Natural killer cell (primary cell): ENCODE measurements around the gene MSI2. TPM values are rescaled to one million over a fixed set of nuclear protein-coding genes. Genes with fewer than 3 reads are reported as not detected.

ENCODE experiments used
- ATAC-seq, 3 donors: fragments of 150-1000 bp in 2 of 3; fragments of 200-7000 bp in 1 of 3; cut with Tn5 transposase; 1 replicate in 1 of 3; 2 replicates in 2 of 3; pipeline ENCODE4 v1.10.0; 2021; ENCODE audit warnings: mild to moderate bottlenecking in 2 of 3, moderate library complexity in 2 of 3
- DNase-seq, 2 donors: peaks; one replicate each; pipeline versions ENCODE4 v3.0.0 to v3.0.0-alpha.2; 2013 to 2021; ENCODE audit warnings: mixed read lengths in 1 of 2
- H3K27ac ChIP-seq: one replicate; pipeline ENCODE4 v1.5.1; 2013; ENCODE audit warnings: mild to moderate bottlenecking, low read length
- H3K27me3 ChIP-seq: one replicate; pipeline ENCODE4 v1.6.1; 2013; ENCODE audit warnings: low read length; ENCODE audit not compliant: control insufficient read depth, insufficient read depth
- H3K36me3 ChIP-seq: one replicate; pipeline ENCODE4 v1.6.1; 2013; ENCODE audit warnings: low read length; ENCODE audit not compliant: control insufficient read depth, insufficient read depth
- H3K4me1 ChIP-seq: one replicate; pipeline ENCODE4 v1.6.1; 2013; ENCODE audit warnings: low read length; ENCODE audit not compliant: control insufficient read depth, insufficient read depth
- H3K4me3 ChIP-seq: one replicate; pipeline ENCODE4 v1.5.1; 2013; ENCODE audit warnings: low read length
- H3K9me3 ChIP-seq: one replicate; pipeline ENCODE4 v1.6.1; 2013; ENCODE audit warnings: low read length; ENCODE audit not compliant: control insufficient read depth, insufficient read depth
- H3K27ac Mint-ChIP-seq, 2 donors: one replicate each; pipeline ENCODE4 v1.8.0; 2022; ENCODE audit warnings: mild to moderate bottlenecking in 2 of 2, mixed read lengths in 2 of 2, moderate library complexity in 1 of 2
- H3K27me3 Mint-ChIP-seq, 2 donors: one replicate each; pipeline ENCODE4 v1.8.0; 2022; ENCODE audit warnings: low read depth in 2 of 2, mixed read lengths in 2 of 2
- H3K36me3 Mint-ChIP-seq: one replicate; pipeline ENCODE4 v1.8.0; 2022; ENCODE audit warnings: mixed read lengths
- H3K4me1 Mint-ChIP-seq, 2 donors: one replicate each; pipeline ENCODE4 v1.8.0; 2022; ENCODE audit warnings: mixed read lengths in 2 of 2
- H3K4me3 Mint-ChIP-seq: one replicate; pipeline ENCODE4 v1.8.0; 2022; ENCODE audit warnings: mild to moderate bottlenecking, moderate library complexity, mixed read lengths
- H3K9me3 Mint-ChIP-seq, 2 donors: one replicate each; pipeline ENCODE4 v1.8.0; 2022; ENCODE audit warnings: mixed read lengths in 2 of 2
- WGBS: methylation state at CpG from one replicate; pipeline ENCODE4 v1.1.7; 2013; ENCODE audit warnings: missing lambda C conversion rate; ENCODE audit not compliant: insufficient coverage; 5-methylcytosine and 5-hydroxymethylcytosine counted together
- intact Hi-C: fragments of 100-400 bp; cut with micrococcal nuclease; formaldehyde crosslinking; loops from one replicate; pipeline ENCODE4 v1.14.2; 2022
- total RNA-seq, 4 donors: library from RNA; stranded (reverse); fragments of 120-200 nt in 1 of 4; gene quantifications; one replicate each; pipeline versions ENCODE4 v1.2.3 to v1.2.4, GENCODE V29; 2013 to 2022
- TF ChIP-seq, protein P1 (sequence below): fragments of 200-600 bp; IDR thresholded peaks from one replicate; pipeline ENCODE4 v1.8.0; 2022; ENCODE audit warnings: antibody characterized with exemption

MSI2 gene
- total RNA-seq, 3 donors from 2014 or later (not counting 1 experiment from before 2014, with no cell fraction given) = 95.5 to 145 (median 96.8) TPM

DNA sequence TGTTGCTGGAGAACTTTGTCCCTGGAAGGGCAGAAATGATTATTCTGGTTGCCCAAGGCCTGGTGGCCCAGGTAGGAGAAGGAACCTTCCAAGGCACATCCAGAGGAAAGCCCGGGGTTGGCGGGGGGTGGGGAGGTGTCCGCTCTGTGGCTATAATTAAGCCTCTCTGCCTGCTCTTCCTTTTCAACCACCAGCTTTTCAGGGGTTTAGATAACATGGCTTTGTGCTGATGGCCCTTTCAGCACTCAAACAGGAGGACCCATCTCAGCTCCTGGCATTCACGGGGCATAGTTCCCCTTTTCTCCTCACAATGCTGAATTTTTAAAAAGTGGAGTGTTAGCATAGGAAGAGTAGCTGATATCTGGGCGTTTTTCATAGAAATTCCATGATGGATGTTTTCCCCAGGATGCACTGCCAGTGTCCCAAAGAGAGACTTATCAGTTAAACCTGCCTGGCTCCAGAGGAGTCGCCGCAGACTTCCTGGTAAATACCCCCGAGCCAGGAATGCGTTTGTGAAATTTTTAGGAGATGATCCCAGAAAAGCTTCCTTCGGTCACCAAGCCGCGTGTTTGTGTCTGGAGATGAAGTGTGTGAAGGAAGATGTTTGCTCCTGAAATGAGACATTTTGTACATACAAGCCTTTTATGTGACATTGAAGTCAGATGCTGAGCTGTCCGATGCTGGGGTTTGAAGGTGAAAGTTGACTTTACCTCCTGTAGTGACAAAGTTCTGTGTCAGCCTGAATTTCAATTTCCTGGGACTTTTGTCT, 188.5 kb downstream of the MSI2 start:
- Histone ChIP-seq H3K4me1 (peaks cover 35% of the 10 kb centered on the region), H3K27ac (no peak overlapping the region), H3K4me3 (no peak overlapping the region), H3K9me3 (no peaks in the 10 kb centered on the region), H3K36me3 (no peaks in the 10 kb centered on the region), H3K27me3 (no peaks in the 10 kb centered on the region)
- no peaks in the 10 kb centered on the region for H3K36me3 Mint-ChIP-seq
- no peaks in the 10 kb centered on the region for H3K9me3 Mint-ChIP-seq
- TF ChIP-seq, protein P1, sequence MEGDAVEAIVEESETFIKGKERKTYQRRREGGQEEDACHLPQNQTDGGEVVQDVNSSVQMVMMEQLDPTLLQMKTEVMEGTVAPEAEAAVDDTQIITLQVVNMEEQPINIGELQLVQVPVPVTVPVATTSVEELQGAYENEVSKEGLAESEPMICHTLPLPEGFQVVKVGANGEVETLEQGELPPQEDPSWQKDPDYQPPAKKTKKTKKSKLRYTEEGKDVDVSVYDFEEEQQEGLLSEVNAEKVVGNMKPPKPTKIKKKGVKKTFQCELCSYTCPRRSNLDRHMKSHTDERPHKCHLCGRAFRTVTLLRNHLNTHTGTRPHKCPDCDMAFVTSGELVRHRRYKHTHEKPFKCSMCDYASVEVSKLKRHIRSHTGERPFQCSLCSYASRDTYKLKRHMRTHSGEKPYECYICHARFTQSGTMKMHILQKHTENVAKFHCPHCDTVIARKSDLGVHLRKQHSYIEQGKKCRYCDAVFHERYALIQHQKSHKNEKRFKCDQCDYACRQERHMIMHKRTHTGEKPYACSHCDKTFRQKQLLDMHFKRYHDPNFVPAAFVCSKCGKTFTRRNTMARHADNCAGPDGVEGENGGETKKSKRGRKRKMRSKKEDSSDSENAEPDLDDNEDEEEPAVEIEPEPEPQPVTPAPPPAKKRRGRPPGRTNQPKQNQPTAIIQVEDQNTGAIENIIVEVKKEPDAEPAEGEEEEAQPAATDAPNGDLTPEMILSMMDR = no peak
- intact Hi-C loops = no loop called here
- H3K4me1 Mint-ChIP-seq = peaks cover 35 to 50% of the 10 kb centered on the region in 2 donors
- WGBS = 75% methylated on average over 12 of the region's 13 CpGs
- no peak for ATAC-seq
- H3K27me3 Mint-ChIP-seq = peaks cover 50 to 82% of the 10 kb centered on the region in 2 donors
- no peak overlapping the region for H3K27ac Mint-ChIP-seq
- no peak for DNase-seq
- no peak overlapping the region for H3K4me3 Mint-ChIP-seq

DNA sequence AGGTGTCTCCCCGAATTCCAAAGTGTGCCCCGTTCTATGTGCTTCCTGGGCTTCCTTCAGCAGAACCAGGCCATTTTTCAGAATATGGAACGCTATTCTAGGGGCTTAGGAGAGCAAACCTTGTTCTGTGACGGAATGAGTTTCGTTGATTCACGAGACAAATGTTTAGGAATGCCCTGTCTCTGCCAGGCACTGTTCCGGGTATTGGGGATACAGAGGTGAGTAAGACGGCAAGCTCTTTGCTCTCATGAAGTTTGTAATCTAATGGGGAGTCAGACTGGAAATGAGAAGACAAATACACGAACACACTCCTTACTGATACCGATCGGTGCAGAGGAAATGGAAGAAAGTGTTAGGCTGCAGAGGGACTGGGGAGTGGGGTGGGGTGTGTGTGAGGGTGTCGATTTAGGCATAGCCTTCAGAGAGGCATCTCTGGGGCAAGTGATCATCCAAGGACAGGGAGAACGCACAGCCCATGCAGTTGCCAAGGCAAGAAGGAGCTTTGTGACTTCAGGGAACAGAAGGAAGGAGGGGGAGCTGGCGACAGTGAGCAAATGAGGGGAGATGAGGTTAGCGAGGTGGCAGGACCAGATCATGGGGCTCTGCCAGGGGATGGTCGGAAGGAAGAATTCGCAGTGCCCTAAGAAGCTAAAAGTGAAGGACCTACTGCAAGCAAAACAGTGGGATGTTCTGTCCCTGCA, 189.6 kb downstream of the MSI2 start:
- Histone ChIP-seq H3K4me1 (peaks cover 25% of the 10 kb centered on the region), H3K27me3 (peaks cover 2% of the 10 kb centered on the region), H3K27ac (no peak overlapping the region), H3K9me3 (no peaks in the 10 kb centered on the region), H3K4me3 (no peak overlapping the region), H3K36me3 (no peaks in the 10 kb centered on the region)
- intact Hi-C loops = no loop called here
- Mint-ChIP-seq H3K36me3 (no peaks in the 10 kb centered on the region), H3K9me3 (no peaks in the 10 kb centered on the region), H3K27ac (no peak overlapping the region), H3K4me1 (peaks cover 27 to 46% of the 10 kb centered on the region in 2 donors), H3K27me3 (peaks cover 53 to 80% of the 10 kb centered on the region in 2 donors), H3K4me3 (no peak overlapping the region)
- DNase-seq (no peak), ATAC-seq (no peak)
- TF ChIP-seq, protein P1 = no peak
- 74% methylated on average over 16 of the region's 17 CpGs for WGBS

DNA sequence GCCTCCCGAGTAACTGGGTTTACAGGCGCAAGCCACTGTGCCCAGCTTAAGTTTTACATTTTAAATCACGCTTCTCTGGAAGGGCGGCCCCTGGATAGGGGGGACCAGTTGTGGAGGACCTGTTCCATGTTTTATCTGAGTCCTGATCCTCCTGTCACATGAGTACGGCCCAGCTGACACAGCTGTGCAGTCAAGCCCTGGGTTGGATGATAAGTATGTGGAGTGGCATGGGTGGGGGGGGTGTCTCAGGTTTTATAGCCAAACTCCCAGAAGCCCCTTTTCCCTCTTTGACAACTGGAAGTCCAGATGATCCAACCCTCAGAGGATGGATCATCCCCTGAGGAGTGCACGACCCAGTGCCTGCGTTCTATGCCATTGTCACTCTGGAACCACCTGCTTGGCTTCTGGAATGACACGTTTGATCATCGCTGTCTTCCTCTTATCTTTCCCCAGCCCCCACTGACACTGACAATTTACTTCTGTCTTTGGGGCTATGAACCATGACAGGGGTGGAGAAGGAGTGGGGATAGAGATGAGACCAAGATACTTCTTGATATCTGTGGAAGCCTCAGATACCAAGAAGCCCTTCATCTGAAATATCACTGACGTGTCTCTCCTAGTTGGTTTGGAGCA, 191.2 kb downstream of the MSI2 start:
- H3K4me1 ChIP-seq = peaks cover 29% of the 10 kb centered on the region
- no peak overlapping the region for H3K27ac Mint-ChIP-seq
- H3K27ac ChIP-seq = no peak overlapping the region
- ATAC-seq = no peak
- H3K36me3 ChIP-seq = no peaks in the 10 kb centered on the region
- 87% methylated on average over 9 of the region's 10 CpGs for WGBS
- H3K27me3 Mint-ChIP-seq = peaks cover 67 to 80% of the 10 kb centered on the region in 2 donors
- intact Hi-C loops = no loop called here
- TF ChIP-seq, protein P1 = no peak
- H3K9me3 Mint-ChIP-seq = no peaks in the 10 kb centered on the region
- no peak for DNase-seq
- H3K27me3 ChIP-seq = peaks cover 14% of the 10 kb centered on the region
- no peaks in the 10 kb centered on the region for H3K36me3 Mint-ChIP-seq
- H3K4me3 ChIP-seq = no peak overlapping the region
- H3K4me3 Mint-ChIP-seq = no peak overlapping the region
- H3K9me3 ChIP-seq = no peaks in the 10 kb centered on the region
- H3K4me1 Mint-ChIP-seq = peaks cover 17 to 48% of the 10 kb centered on the region in 2 donors
